ENCODE measurements around the gene C1orf122. TPM values are rescaled to one million over a fixed set of nuclear protein-coding genes. Genes with fewer than 3 reads are reported as not detected.
A peak's percentile ranks its signal among the peaks of the same experiment; 100 is the strongest.

The C1orf122 gene
- total and polyA plus RNA-seq, 4 experiments from 2014 or later, result 12.4 to 28.9 (median 17.9) TPM

- Histone ChIP-seq H3K9me3 (ENCODE audit: control insufficient read depth in 1 of 2, low read length in 2 of 2) (no peaks in the 10 kb centered on the region), H3K36me3 (ENCODE audit: insufficient read depth, low read length) (peaks cover 5% of the 10 kb centered on the region), H3K27me3 (ENCODE audit: insufficient read depth, low read length) (no peaks in the 10 kb centered on the region), H3K4me3 (ENCODE audit: low read length in 2 of 2) (no peak overlapping the region), H3K27ac (ENCODE audit: low read depth, low read length) (no peak overlapping the region), H3K4me1 (ENCODE audit: insufficient read depth, low read length) (peaks cover 23% of the 10 kb centered on the region)
- no peak for DNase-seq
- H3K4me3 Mint-ChIP-seq, result no peak overlapping the region
- H3K27me3 Mint-ChIP-seq, result no peaks in the 10 kb centered on the region
- ChIA-PET POLR2A (ENCODE audit: partially characterized antibody) (no interaction called here), CTCF (ENCODE audit: partially characterized antibody) (interaction anchor here (0.8 kb wide), 1 partner anchor 14 kb away, joined by 6 read pairs; no protein-coding TSS in a partner anchor)
- no peaks in the 10 kb centered on the region for H3K9me3 Mint-ChIP-seq
- peaks cover 13 to 35% of the 10 kb centered on the region in 2 donors for H3K36me3 Mint-ChIP-seq
- H3K27ac Mint-ChIP-seq, result peak overlapping the region in 2 of 7 donors; percentile 29 to 54
- peaks cover 31 to 49% (median 41%) of the 10 kb centered on the region in 4 donors for H3K4me1 Mint-ChIP-seq
- intact Hi-C loops (cut with micrococcal nuclease), result no loop called here
Measured at GRCh38 chr1:37845786-37846185, 38.2 kb downstream of the C1orf122 start.

GRCh38 chr1:37846647-37847339, 39.2 kb downstream of the C1orf122 start:
- no peak for DNase-seq
- H3K27ac Mint-ChIP-seq, result peak overlapping the region in 6 of 7 donors; percentile 17 to 74 (median 62)
- no peaks in the 10 kb centered on the region for H3K9me3 Mint-ChIP-seq
- peak overlapping the region in 7 of 8 donors; percentile 6 to 69 (median 49) for H3K4me3 Mint-ChIP-seq
- H3K4me3 ChIP-seq (ENCODE audit: low read length in 2 of 2), result no peak overlapping the region
- POLR2A ChIA-PET (ENCODE audit: partially characterized antibody), result interaction anchor here (0.6 to 1.5 kb wide), 2 partner anchors 12 to 1022 kb away, joined by 3 to 5 read pairs; partner anchors contain the start of gene MTF1
- H3K27ac ChIP-seq (ENCODE audit: low read depth, low read length), result no peak overlapping the region
- peaks cover 33% of the 10 kb centered on the region for H3K4me1 ChIP-seq (ENCODE audit: insufficient read depth, low read length)
- intact Hi-C loops (cut with micrococcal nuclease), result no loop called here
- H3K36me3 Mint-ChIP-seq, result peaks cover 13 to 30% of the 10 kb centered on the region in 2 donors
- H3K27me3 Mint-ChIP-seq, result no peaks in the 10 kb centered on the region
- H3K4me1 Mint-ChIP-seq, result peaks cover 31 to 49% (median 41%) of the 10 kb centered on the region in 4 donors
- CTCF ChIA-PET (ENCODE audit: partially characterized antibody), result no interaction called here
- H3K27me3 ChIP-seq (ENCODE audit: insufficient read depth, low read length), result no peaks in the 10 kb centered on the region
- H3K36me3 ChIP-seq (ENCODE audit: insufficient read depth, low read length), result peaks cover 5% of the 10 kb centered on the region
- no peaks in the 10 kb centered on the region for H3K9me3 ChIP-seq (ENCODE audit: control insufficient read depth in 1 of 2, low read length in 2 of 2)

GRCh38 chr1:37849480-37849879, 41.9 kb downstream of the C1orf122 start:
- H3K27ac ChIP-seq (ENCODE audit: low read depth, low read length), result no peak overlapping the region
- no peaks in the 10 kb centered on the region for H3K9me3 ChIP-seq (ENCODE audit: control insufficient read depth in 1 of 2, low read length in 2 of 2)
- no peaks in the 10 kb centered on the region for H3K9me3 Mint-ChIP-seq
- no peak overlapping the region for H3K4me3 Mint-ChIP-seq
- intact Hi-C loops (cut with micrococcal nuclease), result no loop called here
- H3K36me3 ChIP-seq (ENCODE audit: insufficient read depth, low read length), result peaks cover 5% of the 10 kb centered on the region
- no peak for DNase-seq
- H3K27me3 ChIP-seq (ENCODE audit: insufficient read depth, low read length), result no peaks in the 10 kb centered on the region
- H3K27me3 Mint-ChIP-seq, result no peaks in the 10 kb centered on the region
- peaks cover 32 to 55% (median 37%) of the 10 kb centered on the region in 4 donors for H3K4me1 Mint-ChIP-seq
- H3K36me3 Mint-ChIP-seq, result peaks cover 14 to 27% of the 10 kb centered on the region in 2 donors
- ChIA-PET CTCF (ENCODE audit: partially characterized antibody) (interaction anchor here (2.9 kb wide), 1 partner anchor 10 kb away, joined by 28 read pairs; the partner anchor contains the start of gene MTF1), POLR2A (ENCODE audit: partially characterized antibody) (interaction anchor here (0.9 kb wide), 1 partner anchor 42 kb away, joined by 3 read pairs; the partner anchor contains the start of genes C1orf122 and YRDC)
- no peak overlapping the region for H3K27ac Mint-ChIP-seq
- no peak overlapping the region for H3K4me3 ChIP-seq (ENCODE audit: low read length in 2 of 2)
- H3K4me1 ChIP-seq (ENCODE audit: insufficient read depth, low read length), result peaks cover 53% of the 10 kb centered on the region

GRCh38 chr1:37850352-37850955, 42.9 kb downstream of the C1orf122 start:
- CTCF ChIA-PET (ENCODE audit: partially characterized antibody), result interaction anchor here (0.6 to 2.9 kb wide), 4 partner anchors 9 to 101 kb away, joined by 3 to 28 read pairs (median 4); partner anchors contain the start of gene MTF1
- Mint-ChIP-seq H3K36me3 (peaks cover 14 to 28% of the 10 kb centered on the region in 2 donors), H3K4me3 (no peak overlapping the region), H3K27me3 (no peaks in the 10 kb centered on the region), H3K9me3 (no peaks in the 10 kb centered on the region), H3K27ac (no peak overlapping the region), H3K4me1 (peaks cover 22 to 56% (median 39%) of the 10 kb centered on the region in 4 donors)
- intact Hi-C loops (cut with micrococcal nuclease), result no loop called here
- Histone ChIP-seq H3K27ac (ENCODE audit: low read depth, low read length) (no peak overlapping the region), H3K4me1 (ENCODE audit: insufficient read depth, low read length) (peaks cover 61% of the 10 kb centered on the region), H3K27me3 (ENCODE audit: insufficient read depth, low read length) (no peaks in the 10 kb centered on the region), H3K4me3 (ENCODE audit: low read length in 2 of 2) (no peak overlapping the region), H3K9me3 (ENCODE audit: control insufficient read depth in 1 of 2, low read length in 2 of 2) (no peaks in the 10 kb centered on the region), H3K36me3 (ENCODE audit: insufficient read depth, low read length) (no peaks in the 10 kb centered on the region)
- no peak for DNase-seq
- POLR2A ChIA-PET (ENCODE audit: partially characterized antibody), result interaction anchor here (0.9 to 2.7 kb wide), 2 partner anchors 9 to 43 kb away, joined by 3 to 10 read pairs; partner anchors contain the start of genes C1orf122, MTF1 and YRDC

GRCh38 chr1:37851262-37851661, 43.7 kb downstream of the C1orf122 start:
- Mint-ChIP-seq H3K4me1 (peaks cover 17 to 50% (median 38%) of the 10 kb centered on the region in 4 donors), H3K9me3 (no peaks in the 10 kb centered on the region), H3K4me3 (no peak overlapping the region), H3K27ac (no peak overlapping the region), H3K36me3 (peaks cover 14 to 27% of the 10 kb centered on the region in 2 donors), H3K27me3 (no peaks in the 10 kb centered on the region)
- intact Hi-C loops (cut with micrococcal nuclease), result no loop called here
- Histone ChIP-seq H3K27ac (ENCODE audit: low read depth, low read length) (no peak overlapping the region), H3K27me3 (ENCODE audit: insufficient read depth, low read length) (no peaks in the 10 kb centered on the region), H3K4me1 (ENCODE audit: insufficient read depth, low read length) (peaks cover 61% of the 10 kb centered on the region), H3K36me3 (ENCODE audit: insufficient read depth, low read length) (no peaks in the 10 kb centered on the region), H3K9me3 (ENCODE audit: control insufficient read depth in 1 of 2, low read length in 2 of 2) (no peaks in the 10 kb centered on the region), H3K4me3 (ENCODE audit: low read length in 2 of 2) (no peak overlapping the region)
- ChIA-PET POLR2A (ENCODE audit: partially characterized antibody) (interaction anchor here (1.4 to 2.7 kb wide), 2 partner anchors 8 to 43 kb away, joined by 3 to 10 read pairs; partner anchors contain the start of genes MTF1 and YRDC), CTCF (ENCODE audit: partially characterized antibody) (interaction anchor here (0.7 to 2.9 kb wide), 2 partner anchors 9 to 11 kb away, joined by 3 to 28 read pairs; partner anchors contain the start of gene MTF1)
- no peak for DNase-seq

- H3K27ac Mint-ChIP-seq, result no peak overlapping the region
- no peak for DNase-seq
- no peak overlapping the region for H3K4me3 ChIP-seq (ENCODE audit: low read length in 2 of 2)
- ChIA-PET CTCF (ENCODE audit: partially characterized antibody) (interaction anchor here (0.7 to 2.9 kb wide), 2 partner anchors 8 to 11 kb away, joined by 3 to 28 read pairs; partner anchors contain the start of gene MTF1), POLR2A (ENCODE audit: partially characterized antibody) (interaction anchor here (1.4 to 2.7 kb wide), 2 partner anchors 8 to 43 kb away, joined by 3 to 10 read pairs; partner anchors contain the start of genes MTF1 and YRDC)
- no peaks in the 10 kb centered on the region for H3K9me3 Mint-ChIP-seq
- intact Hi-C loops (cut with micrococcal nuclease), result no loop called here
- H3K4me1 Mint-ChIP-seq, result peaks cover 16 to 44% (median 33%) of the 10 kb centered on the region in 4 donors
- peaks cover 14 to 25% of the 10 kb centered on the region in 2 donors for H3K36me3 Mint-ChIP-seq
- H3K9me3 ChIP-seq (ENCODE audit: control insufficient read depth in 1 of 2, low read length in 2 of 2), result no peaks in the 10 kb centered on the region
- peaks cover 60% of the 10 kb centered on the region for H3K4me1 ChIP-seq (ENCODE audit: insufficient read depth, low read length)
- H3K27me3 ChIP-seq (ENCODE audit: insufficient read depth, low read length), result no peaks in the 10 kb centered on the region
- H3K27ac ChIP-seq (ENCODE audit: low read depth, low read length), result no peak overlapping the region
- peaks cover under 1% of the 10 kb centered on the region for H3K36me3 ChIP-seq (ENCODE audit: insufficient read depth, low read length)
- H3K4me3 Mint-ChIP-seq, result no peak overlapping the region
- no peaks in the 10 kb centered on the region for H3K27me3 Mint-ChIP-seq
Measured at GRCh38 chr1:37851782-37852210, 44.2 kb downstream of the C1orf122 start.

- peaks cover 21 to 35% of the 10 kb centered on the region in 2 donors for H3K36me3 Mint-ChIP-seq
- Histone ChIP-seq H3K27me3 (ENCODE audit: insufficient read depth, low read length) (no peaks in the 10 kb centered on the region), H3K4me1 (ENCODE audit: insufficient read depth, low read length) (peaks cover 60% of the 10 kb centered on the region), H3K27ac (ENCODE audit: low read depth, low read length) (no peak overlapping the region), H3K4me3 (ENCODE audit: low read length in 2 of 2) (no peak overlapping the region), H3K9me3 (ENCODE audit: control insufficient read depth in 1 of 2, low read length in 2 of 2) (no peaks in the 10 kb centered on the region), H3K36me3 (ENCODE audit: insufficient read depth, low read length) (peaks cover 8% of the 10 kb centered on the region)
- no peaks in the 10 kb centered on the region for H3K27me3 Mint-ChIP-seq
- POLR2A ChIA-PET (ENCODE audit: partially characterized antibody), result no interaction called here
- CTCF ChIA-PET (ENCODE audit: partially characterized antibody), result no interaction called here
- peaks cover 20 to 46% (median 35%) of the 10 kb centered on the region in 4 donors for H3K4me1 Mint-ChIP-seq
- peak overlapping the region in 3 of 8 donors; percentile 2 to 61 (median 19) for H3K4me3 Mint-ChIP-seq
- peak overlapping the region in 5 of 7 donors; percentile 1 to 79 (median 70) for H3K27ac Mint-ChIP-seq
- no peaks in the 10 kb centered on the region for H3K9me3 Mint-ChIP-seq
- intact Hi-C loops (cut with micrococcal nuclease), result no loop called here
- no peak for DNase-seq
Measured at GRCh38 chr1:37853157-37853556, 45.6 kb downstream of the C1orf122 start.
